ENCODE measurements around the gene TAC4.
"Not testable (repeated sequence)": the region's sequence is repeated elsewhere in the genome, so short reads cannot be mapped to it uniquely, and the experiment has no call there.

Gene TAC4

GRCh38 chr17:49842371-49842770 is 5.5 kb downstream of the TAC4 start:
- DNase-seq, result no peak

GRCh38 chr17:49841548-49841947 is 6.3 kb downstream of the TAC4 start:
- no peak for DNase-seq

- no peak for DNase-seq
Measured at GRCh38 chr17:49839455-49839854, 8.4 kb downstream of the TAC4 start.

GRCh38 chr17:49836111-49837030 is 11.5 kb downstream of the TAC4 start:
- DNase-seq, result no peak

GRCh38 chr17:49835472-49835871 is 12.4 kb downstream of the TAC4 start:
- DNase-seq, result no peak

GRCh38 chr17:49834118-49834743 is 13.6 kb downstream of the TAC4 start:
- DNase-seq, result no peak

- no peak for DNase-seq
Measured at GRCh38 chr17:49832840-49833599, 14.8 kb downstream of the TAC4 start.

GRCh38 chr17:49830605-49831004 is 17.3 kb downstream of the TAC4 start:
- DNase-seq, result no peak

GRCh38 chr17:49829026-49829425 is 18.8 kb downstream of the TAC4 start:
- DNase-seq, result no peak

GRCh38 chr17:49828325-49828724 is 19.5 kb downstream of the TAC4 start:
- not testable (repeated sequence) for DNase-seq

GRCh38 chr17:49825645-49826044 is 22.2 kb downstream of the TAC4 start:
- no peak for DNase-seq

GRCh38 chr17:49823614-49824013 is 24.3 kb downstream of the TAC4 start:
- no peak for DNase-seq

GRCh38 chr17:49822829-49823228 is 25.0 kb downstream of the TAC4 start:
- no peak for DNase-seq

- no peak for DNase-seq
Measured at GRCh38 chr17:49821916-49822315, 26.0 kb downstream of the TAC4 start.

- no peak for DNase-seq
Measured at GRCh38 chr17:49821466-49821865, 26.4 kb downstream of the TAC4 start.

GRCh38 chr17:49820773-49821172 is 27.1 kb downstream of the TAC4 start:
- no peak for DNase-seq

GRCh38 chr17:49819651-49820050 is 28.2 kb downstream of the TAC4 start:
- no peak for DNase-seq

- DNase-seq, result no peak
Measured at GRCh38 chr17:49819138-49819537, 28.7 kb downstream of the TAC4 start.

- no peak for DNase-seq
Measured at GRCh38 chr17:49817993-49818392, 29.9 kb downstream of the TAC4 start.

- DNase-seq, result no peak
Measured at GRCh38 chr17:49815761-49816281, 32.0 kb downstream of the TAC4 start.

GRCh38 chr17:49814781-49815529 is 32.9 kb downstream of the TAC4 start:
- no peak for DNase-seq

- DNase-seq, result no peak
Measured at GRCh38 chr17:49809056-49809455, 38.8 kb downstream of the TAC4 start.

GRCh38 chr17:49798738-49799137 is 49.1 kb downstream of the TAC4 start:
- DNase-seq, result no peak
